ENCODE data around the gene ZFP91. TPM values are rescaled to one million over a fixed set of nuclear protein-coding genes. Genes with fewer than 3 reads are reported as not detected.

ZFP91 gene
- total and polyA plus RNA-seq, 3 donors from 2014 or later = 99.0 to 215 (median 126) TPM

DNA sequence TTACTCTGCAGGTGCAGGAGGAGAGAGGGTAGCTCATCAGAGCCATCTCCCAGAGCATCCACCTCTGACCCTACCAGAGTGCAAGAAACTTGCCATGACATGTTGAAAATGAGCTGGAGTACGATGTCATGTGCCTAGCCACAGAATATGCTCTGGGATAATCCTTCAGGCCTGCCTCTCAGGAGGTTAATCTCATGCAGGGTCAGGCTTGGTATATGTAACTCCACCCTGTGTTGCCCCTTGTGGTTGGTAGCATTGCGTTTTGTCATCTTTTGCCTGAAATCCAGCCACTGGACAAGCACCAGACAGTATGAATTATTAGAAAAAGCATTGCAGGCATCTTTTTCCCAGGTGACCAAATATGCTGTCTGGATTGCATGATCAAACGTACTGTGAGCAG, 79.8 kb downstream of the ZFP91 start:
- H3K9me3 ChIP-seq = no peaks in the 10 kb centered on the region
- no peaks in the 10 kb centered on the region for H3K4me1 ChIP-seq
- no peak for DNase-seq
- intact Hi-C loops (cut with DNase I; ENCODE audit: low total_unique reads) = no loop called here
- WGBS, 2 donors = 81 to 95% methylated on average over 2 to 3 of the region's 3 CpGs
- no peaks in the 10 kb centered on the region for H3K36me3 ChIP-seq (ENCODE audit: low read depth, missing control alignments)
- H3K27me3 ChIP-seq = no peaks in the 10 kb centered on the region
- no peak overlapping the region for H3K27ac ChIP-seq
- TF ChIP-seq POLR2A (IDR thresholded peaks at IDR 0.05) = no peak
- no peak for TF ChIP-seq CTCF (IDR thresholded peaks at IDR 0.05)
- H3K4me3 ChIP-seq = no peak overlapping the region

DNA sequence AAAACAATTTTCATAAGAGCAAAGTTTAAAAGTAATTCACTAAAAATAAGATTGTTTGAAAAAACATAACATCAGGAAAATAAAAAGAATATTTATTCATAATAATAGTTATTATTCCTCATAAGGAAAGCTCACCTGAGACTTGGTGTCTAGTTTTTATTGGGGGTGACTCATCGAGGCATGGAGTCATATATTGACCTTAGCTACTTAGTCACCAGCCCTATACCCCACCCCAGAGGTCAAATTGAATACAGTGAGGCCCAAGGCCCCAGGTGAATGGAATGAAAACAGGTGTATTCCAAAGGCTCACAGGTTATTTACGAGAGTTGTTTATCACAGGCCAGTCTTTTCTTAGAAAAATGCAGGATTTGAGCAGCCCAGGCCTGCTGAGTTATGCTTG, 80.5 kb downstream of the ZFP91 start:
- Histone ChIP-seq H3K9me3 (no peaks in the 10 kb centered on the region), H3K27ac (no peak overlapping the region), H3K4me3 (no peak overlapping the region), H3K27me3 (no peaks in the 10 kb centered on the region), H3K4me1 (no peaks in the 10 kb centered on the region), H3K36me3 (ENCODE audit: low read depth, missing control alignments) (no peaks in the 10 kb centered on the region)
- 85 to 90% methylated on average over 2 of the region's 2 CpGs for WGBS, 2 donors
- TF ChIP-seq POLR2A (IDR thresholded peaks at IDR 0.05) (no peak), CTCF (IDR thresholded peaks at IDR 0.05) (no peak)
- no peak for DNase-seq
- intact Hi-C loops (cut with DNase I; ENCODE audit: low total_unique reads) = no loop called here

- TF ChIP-seq CTCF (IDR thresholded peaks at IDR 0.05) = no peak
- TF ChIP-seq POLR2A (IDR thresholded peaks at IDR 0.05) = no peak
- WGBS, 2 donors = 67 to 73% methylated on average over 5 of the region's 5 CpGs
- no peaks in the 10 kb centered on the region for H3K9me3 ChIP-seq
- DNase-seq = no peak
- no peaks in the 10 kb centered on the region for H3K4me1 ChIP-seq
- no peaks in the 10 kb centered on the region for H3K27me3 ChIP-seq
- no peak overlapping the region for H3K4me3 ChIP-seq
- intact Hi-C loops (cut with DNase I; ENCODE audit: low total_unique reads) = no loop called here
- no peaks in the 10 kb centered on the region for H3K36me3 ChIP-seq (ENCODE audit: low read depth, missing control alignments)
- H3K27ac ChIP-seq = no peak overlapping the region
These were observed 81.2 kb downstream of the ZFP91 start for GRCh38 chr11:58659910-58660570.

Other genes with a start within 250 kb of the ZFP91 start
- gene OR5B17, start 220.0 kb upstream of the ZFP91 start, total RNA-seq = not detected
- not detected for gene OR5B17, start 220.0 kb upstream of the ZFP91 start, polyA plus RNA-seq (ENCODE audit: insufficient read depth, low read depth, low replicate concordance)
- not detected for gene OR5B3, start 172.2 kb upstream of the ZFP91 start, total RNA-seq
- gene OR5B3, start 172.2 kb upstream of the ZFP91 start, polyA plus RNA-seq (ENCODE audit: insufficient read depth, low read depth, low replicate concordance) = not detected
- under 1 TPM; 0.47 to 0.62 TPM for gene OR5B2, start 150.9 kb upstream of the ZFP91 start, total RNA-seq
- gene OR5B2, start 150.9 kb upstream of the ZFP91 start, polyA plus RNA-seq (ENCODE audit: insufficient read depth, low read depth, low replicate concordance) = not detected
- under 1 TPM in 1 of 2 donors, not detected in 1; 0.71 TPM for gene OR5B12, start 136.8 kb upstream of the ZFP91 start, total RNA-seq
- gene OR5B12, start 136.8 kb upstream of the ZFP91 start, polyA plus RNA-seq (ENCODE audit: insufficient read depth, low read depth, low replicate concordance) = not detected
- gene OR5B21, start 71.0 kb upstream of the ZFP91 start, total RNA-seq = under 1 TPM; 0.62 to 0.71 TPM
- gene OR5B21, start 71.0 kb upstream of the ZFP91 start, polyA plus RNA-seq (ENCODE audit: insufficient read depth, low read depth, low replicate concordance) = not detected
- 10 to 100 TPM; 15.8 to 17.3 TPM for gene LPXN, start 3.2 kb upstream of the ZFP91 start, total RNA-seq
- gene LPXN, start 3.2 kb upstream of the ZFP91 start, polyA plus RNA-seq (ENCODE audit: insufficient read depth, low read depth, low replicate concordance) = 14.5 TPM
- gene CNTF, start 43.6 kb downstream of the ZFP91 start, total RNA-seq = 1 to 10 TPM; 1.3 to 1.6 TPM
- gene CNTF, start 43.6 kb downstream of the ZFP91 start, polyA plus RNA-seq (ENCODE audit: insufficient read depth, low read depth, low replicate concordance) = 1.0 TPM
- 1 to 10 TPM in 1 of 2 donors, not detected in 1; 1.0 TPM for gene GLYAT, start 152.9 kb downstream of the ZFP91 start, total RNA-seq
- gene GLYAT, start 152.9 kb downstream of the ZFP91 start, polyA plus RNA-seq (ENCODE audit: insufficient read depth, low read depth, low replicate concordance) = 1.9 TPM